Suprapubic skin (tissue), 4 donors: ENCODE measurements around the gene GPC5. TPM values are rescaled to one million over a fixed set of nuclear protein-coding genes. Genes with fewer than 3 reads are reported as not detected.
"Not testable (repeated sequence)": the region's sequence is repeated elsewhere in the genome, so short reads cannot be mapped to it uniquely, and the experiment has no call there.

Experiments used
- DNase-seq, 2 donors: peaks; one replicate each; pipeline ENCODE4 v3.0.0-alpha.2; 2019; ENCODE audit warnings: low spot score in 2 of 2
- H3K27ac ChIP-seq: fragments of 200-600 bp; sonication (generic); one replicate; pipeline ENCODE4 v1.5.1; 2019
- H3K27me3 ChIP-seq: fragments of 200-600 bp; sonication (generic); one replicate; pipeline ENCODE4 v1.5.1; 2019
- H3K36me3 ChIP-seq: fragments of 200-600 bp; sonication (generic); one replicate; pipeline ENCODE4 v1.5.1; 2019
- H3K4me1 ChIP-seq: fragments of 200-600 bp; sonication (generic); one replicate; pipeline ENCODE4 v1.5.1; 2019
- H3K4me3 ChIP-seq: fragments of 200-600 bp; sonication (generic); one replicate; pipeline ENCODE4 v1.5.1; 2019; ENCODE audit warnings: mild to moderate bottlenecking
- H3K9me3 ChIP-seq: fragments of 200-600 bp; sonication (generic); one replicate; pipeline ENCODE4 v1.5.1; 2019
- EP300 ChIP-seq: sonication (generic); formaldehyde crosslinking; IDR thresholded peaks from one replicate; pipeline ENCODE4 v1.6.1; 2017; ENCODE audit warnings: antibody characterized with exemption
- POLR2A ChIP-seq, 2 donors: fragments of 450-650 bp; IDR thresholded peaks; one replicate each; pipeline ENCODE4 v1.6.1; 2017; ENCODE audit warnings: antibody characterized with exemption in 2 of 2, mild to moderate bottlenecking in 2 of 2, moderate library complexity in 2 of 2
- POLR2AphosphoS5 ChIP-seq, 3 donors: sonication (generic); formaldehyde crosslinking; IDR thresholded peaks; one replicate each; pipeline ENCODE4 v1.6.1; 2017; ENCODE audit warnings: antibody characterized with exemption in 3 of 3
- WGBS: methylation state at CpG from one replicate; pipeline ENCODE4 v1.1.5; 2018; 5-methylcytosine and 5-hydroxymethylcytosine counted together
- total RNA-seq, 4 donors: library from RNA; depleted of rRNA; stranded (reverse); fragments of >200 nt; gene quantifications; one replicate each; pipeline ENCODE4 v1.1.0, GENCODE V29; 2016
- TF ChIP-seq, protein P1 (sequence below), 2 donors: fragments of 200-600 bp in 1 of 2; fragments of 450-650 bp in 1 of 2; sonication (generic) in 1 of 2; IDR thresholded peaks; one replicate each; pipeline ENCODE4 v1.5.1; 2016 to 2019; ENCODE audit warnings: antibody characterized with exemption in 2 of 2, mild to moderate bottlenecking in 1 of 2, moderate library complexity in 1 of 2

GPC5 gene
- total RNA-seq, 4 donors from 2014 or later = 0.55 TPM; not detected in 3

DNA sequence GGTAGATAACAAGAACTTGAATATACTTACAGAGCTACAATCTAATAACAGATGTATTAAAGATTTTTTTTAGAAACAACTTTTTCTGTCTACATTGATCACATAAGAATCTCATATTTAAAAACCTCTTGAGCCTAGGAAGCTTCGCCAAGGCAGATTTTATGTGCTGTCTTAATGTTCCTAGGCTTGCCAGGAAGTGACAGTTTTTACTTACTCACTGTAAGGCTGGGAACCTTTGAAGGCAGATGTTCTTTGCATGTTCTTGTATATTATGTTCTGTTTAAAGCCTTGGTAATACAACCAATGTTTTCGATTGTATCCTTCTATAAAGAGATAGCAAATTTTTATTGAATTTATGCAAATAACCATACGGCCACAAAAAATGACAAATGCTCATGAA is 492.7 kb downstream of the GPC5 start:
- 68% methylated on average over 3 of the region's 3 CpGs for WGBS
- Histone ChIP-seq H3K27ac (no peak overlapping the region), H3K4me3 (no peak overlapping the region), H3K27me3 (no peaks in the 10 kb centered on the region), H3K9me3 (no peaks in the 10 kb centered on the region), H3K36me3 (no peaks in the 10 kb centered on the region), H3K4me1 (no peaks in the 10 kb centered on the region)
- no peak for DNase-seq
- TF ChIP-seq POLR2A (IDR thresholded peaks at IDR 0.05) (no peak), POLR2AphosphoS5 (IDR thresholded peaks at IDR 0.05) (no peak), EP300 (no peak)
- TF ChIP-seq, protein P1, sequence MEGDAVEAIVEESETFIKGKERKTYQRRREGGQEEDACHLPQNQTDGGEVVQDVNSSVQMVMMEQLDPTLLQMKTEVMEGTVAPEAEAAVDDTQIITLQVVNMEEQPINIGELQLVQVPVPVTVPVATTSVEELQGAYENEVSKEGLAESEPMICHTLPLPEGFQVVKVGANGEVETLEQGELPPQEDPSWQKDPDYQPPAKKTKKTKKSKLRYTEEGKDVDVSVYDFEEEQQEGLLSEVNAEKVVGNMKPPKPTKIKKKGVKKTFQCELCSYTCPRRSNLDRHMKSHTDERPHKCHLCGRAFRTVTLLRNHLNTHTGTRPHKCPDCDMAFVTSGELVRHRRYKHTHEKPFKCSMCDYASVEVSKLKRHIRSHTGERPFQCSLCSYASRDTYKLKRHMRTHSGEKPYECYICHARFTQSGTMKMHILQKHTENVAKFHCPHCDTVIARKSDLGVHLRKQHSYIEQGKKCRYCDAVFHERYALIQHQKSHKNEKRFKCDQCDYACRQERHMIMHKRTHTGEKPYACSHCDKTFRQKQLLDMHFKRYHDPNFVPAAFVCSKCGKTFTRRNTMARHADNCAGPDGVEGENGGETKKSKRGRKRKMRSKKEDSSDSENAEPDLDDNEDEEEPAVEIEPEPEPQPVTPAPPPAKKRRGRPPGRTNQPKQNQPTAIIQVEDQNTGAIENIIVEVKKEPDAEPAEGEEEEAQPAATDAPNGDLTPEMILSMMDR (IDR thresholded peaks at IDR 0.05) = no peak

DNA sequence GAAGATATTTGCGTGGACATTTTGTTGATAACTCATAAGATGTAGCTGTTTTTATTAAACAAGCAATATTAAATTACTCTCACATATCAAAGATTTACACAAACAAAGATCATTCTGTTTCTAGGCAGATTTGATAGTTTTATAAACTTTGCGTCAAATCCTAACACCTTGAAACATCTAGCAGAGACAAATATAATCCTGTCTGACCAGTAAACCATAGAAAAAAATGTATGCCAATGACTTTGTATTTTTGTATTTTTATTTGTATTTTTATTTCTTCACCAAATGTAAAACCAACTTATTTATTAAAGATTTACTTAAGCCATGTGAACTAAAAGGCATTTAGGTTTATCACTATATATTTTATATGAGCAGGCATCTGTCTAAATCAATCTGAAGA is 494.6 kb downstream of the GPC5 start:
- no peak overlapping the region for H3K4me3 ChIP-seq
- no peaks in the 10 kb centered on the region for H3K4me1 ChIP-seq
- WGBS = 95% methylated on average over 2 of the region's 2 CpGs
- H3K27ac ChIP-seq = no peak overlapping the region
- DNase-seq = no peak
- H3K36me3 ChIP-seq = no peaks in the 10 kb centered on the region
- H3K9me3 ChIP-seq = no peaks in the 10 kb centered on the region
- no peaks in the 10 kb centered on the region for H3K27me3 ChIP-seq
- TF ChIP-seq EP300 = no peak
- no peak for TF ChIP-seq POLR2AphosphoS5 (IDR thresholded peaks at IDR 0.05)
- TF ChIP-seq, protein P1 (IDR thresholded peaks at IDR 0.05) = no peak
- TF ChIP-seq POLR2A (IDR thresholded peaks at IDR 0.05) = no peak

DNA sequence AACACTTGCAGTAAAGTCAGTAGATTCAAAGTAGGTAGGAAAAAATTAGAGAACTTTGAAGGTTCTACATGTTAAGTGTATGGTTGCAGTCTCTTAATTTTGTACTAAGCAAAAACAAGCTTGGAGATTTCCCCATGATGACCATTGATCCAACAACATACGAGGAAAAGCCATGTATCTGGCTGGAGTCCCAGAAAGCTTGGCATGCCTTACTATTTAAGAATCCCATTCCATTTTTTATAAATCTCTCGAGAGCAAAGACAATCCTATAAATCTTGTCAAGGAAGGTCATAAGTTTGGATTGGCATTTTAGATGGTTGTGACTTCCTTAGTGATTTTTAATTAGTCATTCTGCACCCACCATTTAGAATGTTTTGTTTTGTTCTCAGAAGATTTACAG is 495.9 kb downstream of the GPC5 start:
- H3K9me3 ChIP-seq = no peaks in the 10 kb centered on the region
- H3K27ac ChIP-seq = no peak overlapping the region
- 19% methylated on average over 2 of the region's 2 CpGs for WGBS
- no peak for DNase-seq
- H3K27me3 ChIP-seq = no peaks in the 10 kb centered on the region
- H3K4me1 ChIP-seq = no peaks in the 10 kb centered on the region
- TF ChIP-seq EP300 = no peak
- H3K36me3 ChIP-seq = no peaks in the 10 kb centered on the region
- H3K4me3 ChIP-seq = no peak overlapping the region

DNA sequence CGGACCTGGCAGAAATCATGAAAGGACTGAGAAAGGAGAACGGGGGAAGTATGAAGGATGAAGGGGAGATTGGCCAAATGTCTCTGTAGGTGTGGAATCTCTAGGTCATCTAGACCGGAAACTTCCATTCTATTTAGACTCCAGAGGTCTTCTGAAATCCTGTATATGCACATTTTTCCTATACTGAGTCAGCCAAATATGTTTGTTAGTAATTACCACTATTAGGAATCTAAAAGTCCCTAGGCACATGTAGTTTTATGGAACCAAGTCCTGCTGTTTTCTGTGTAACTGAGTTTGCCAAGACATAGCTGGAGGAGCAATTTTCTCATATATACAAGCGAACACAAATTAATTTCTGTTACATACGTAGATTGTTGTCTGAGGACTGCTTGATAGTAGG is 498.1 kb downstream of the GPC5 start:
- no peak overlapping the region for H3K27ac ChIP-seq
- no peak for DNase-seq
- no peaks in the 10 kb centered on the region for H3K27me3 ChIP-seq
- no peaks in the 10 kb centered on the region for H3K4me1 ChIP-seq
- no peaks in the 10 kb centered on the region for H3K36me3 ChIP-seq
- no peaks in the 10 kb centered on the region for H3K9me3 ChIP-seq
- TF ChIP-seq, protein P1 (IDR thresholded peaks at IDR 0.05) = no peak
- TF ChIP-seq POLR2AphosphoS5 (IDR thresholded peaks at IDR 0.05) (no peak), EP300 (no peak), POLR2A (IDR thresholded peaks at IDR 0.05) (no peak)
- WGBS = 63% methylated on average over 5 of the region's 5 CpGs
- H3K4me3 ChIP-seq = no peak overlapping the region

DNA sequence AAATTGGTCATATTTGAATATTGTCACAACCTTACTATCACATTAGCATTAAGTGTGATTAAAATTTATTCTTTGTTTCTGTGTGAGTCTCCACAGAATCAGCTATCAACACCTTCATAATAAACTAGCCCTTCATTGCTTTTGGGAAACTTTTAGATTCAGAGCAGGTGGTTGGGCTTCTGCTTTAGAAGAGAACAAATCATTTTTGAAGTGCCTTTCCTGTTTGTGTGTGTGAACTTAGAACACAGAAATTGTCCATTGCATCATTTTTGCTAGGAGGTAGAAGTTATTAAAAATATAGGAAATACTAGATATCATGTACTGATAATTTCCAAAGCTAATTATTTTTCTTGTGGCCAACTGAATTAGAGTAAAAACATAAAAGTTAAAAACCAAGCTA is 500.6 kb downstream of the GPC5 start:
- DNase-seq, H3K4me1 ChIP-seq, H3K27ac ChIP-seq, H3K9me3 ChIP-seq, H3K27me3 ChIP-seq, H3K36me3 ChIP-seq, H3K4me3 ChIP-seq: not testable (repeated sequence)

DNA sequence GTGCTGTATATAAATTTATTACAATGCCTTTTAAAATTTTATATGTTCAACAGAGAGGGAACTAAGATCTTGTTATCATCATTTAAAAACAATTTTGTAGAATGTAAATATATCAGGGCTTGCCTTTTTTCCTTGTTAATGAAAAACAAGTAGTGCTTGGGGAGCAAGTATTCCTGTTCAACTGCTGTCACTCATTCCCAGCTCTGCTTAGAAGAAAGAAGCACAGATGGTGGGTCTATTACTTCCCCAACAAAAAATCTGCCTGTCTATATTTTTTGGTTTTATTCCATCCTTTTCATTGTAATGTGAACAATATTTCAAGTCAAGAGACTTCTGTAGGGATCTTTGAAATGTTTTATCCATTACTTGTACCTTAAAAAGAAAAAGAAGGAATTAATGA is 503.9 kb downstream of the GPC5 start:
- no peaks in the 10 kb centered on the region for H3K27me3 ChIP-seq
- TF ChIP-seq, protein P1 (IDR thresholded peaks at IDR 0.05) = no peak
- TF ChIP-seq POLR2A (IDR thresholded peaks at IDR 0.05) (no peak), EP300 (no peak), POLR2AphosphoS5 (IDR thresholded peaks at IDR 0.05) (no peak)

More for the DNA sequence above, 503.9 kb downstream of the GPC5 start:
- Histone ChIP-seq H3K9me3 (no peaks in the 10 kb centered on the region), H3K36me3 (no peaks in the 10 kb centered on the region), H3K27ac (no peak overlapping the region), H3K4me3 (no peak overlapping the region), H3K4me1 (no peaks in the 10 kb centered on the region)
- no peak for DNase-seq
